Measurements from ENCODE around the gene SPAG6.

- no peak for TF ChIP-seq CTCF (tag by site-specific recombination; IDR thresholded peaks at IDR 0.05)
- no peak for TF ChIP-seq ZNF791 (tag by site-specific recombination; IDR thresholded peaks at IDR 0.05)
- no peak for TF ChIP-seq PBX3 (CRISPR knock-in tag; IDR thresholded peaks at IDR 0.05)
- TF ChIP-seq ZNF350 (tag by site-specific recombination; IDR thresholded peaks at IDR 0.05) = no peak
- TF ChIP-seq TCF7L2 (IDR thresholded peaks at IDR 0.05; ENCODE audit: borderline replicate concordance, low read depth, low read length) = no peak
- no peak for TF ChIP-seq ZNF16 (tag by site-specific recombination; IDR thresholded peaks at IDR 0.05; ENCODE audit: low read depth)
- no peak for TF ChIP-seq ZNF274 (IDR thresholded peaks at IDR 0.05; ENCODE audit: low read length)
- no peak for TF ChIP-seq ZNF274 (tag by site-specific recombination; IDR thresholded peaks at IDR 0.05; ENCODE audit: borderline replicate concordance)
- no peak for TF ChIP-seq ZNF366 (tag by site-specific recombination; conservative IDR thresholded peaks at IDR 0.05)
- no peak for TF ChIP-seq GLI2 (tag by site-specific recombination; IDR thresholded peaks at IDR 0.05; ENCODE audit: borderline replicate concordance, low read depth)
- no peak for TF ChIP-seq ZNF239 (tag by site-specific recombination; IDR thresholded peaks at IDR 0.05)
These were observed 114.8 kb downstream of the SPAG6 start for GRCh38 chr10:22460101-22460500.

All from HEK293 (cell line).